GM12875 (cell line): Measurements from ENCODE around the gene EVA1C.

Experiments
- H3K4me3 ChIP-seq: one replicate; pipeline ENCODE4 v1.5.1; 2011; ENCODE audit warnings: low read depth, low read length, control low read depth
- CTCF ChIP-seq: IDR thresholded peaks from 2 replicates; pipeline ENCODE4 v1.5.1; 2011; ENCODE audit warnings: low read depth, mild to moderate bottlenecking, control low read depth, inconsistent platforms, low read length, moderate library complexity, borderline replicate concordance; ENCODE audit not compliant: insufficient read depth

EVA1C gene

DNA sequence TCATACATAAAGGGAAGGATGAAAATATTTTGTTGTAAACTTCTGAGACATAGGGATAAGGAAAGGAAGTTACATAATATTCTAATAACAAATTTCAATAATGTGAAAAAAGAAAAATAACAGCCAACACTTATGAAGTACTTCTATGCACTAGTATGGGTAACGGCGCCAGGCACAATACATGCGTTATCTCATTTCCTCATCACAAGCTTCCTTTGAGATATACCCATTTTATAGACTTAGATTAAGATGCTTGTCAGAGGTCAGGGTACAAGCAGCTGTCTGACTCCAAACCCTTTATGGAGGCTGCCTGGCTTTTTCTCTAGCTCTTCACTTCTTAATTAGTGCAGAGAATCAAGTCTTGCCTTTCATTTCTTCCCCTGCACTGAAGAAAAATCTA lies 131.5 kb downstream of the EVA1C start:
- TF ChIP-seq CTCF: no peak

GRCh38 chr21:32544697-32545096 lies 132.2 kb downstream of the EVA1C start:
- TF ChIP-seq CTCF: no peak
- H3K4me3 ChIP-seq: no peak overlapping the region

More for the DNA sequence above, 131.5 kb downstream of the EVA1C start:
- H3K4me3 ChIP-seq: no peak overlapping the region

GRCh38 chr21:32545948-32546441 lies 133.5 kb downstream of the EVA1C start:
- no peak overlapping the region for H3K4me3 ChIP-seq
- no peak for TF ChIP-seq CTCF

- no peak overlapping the region for H3K4me3 ChIP-seq
- TF ChIP-seq CTCF: no peak
Measured at GRCh38 chr21:32547018-32547417, 134.5 kb downstream of the EVA1C start.

- H3K4me3 ChIP-seq: no peak overlapping the region
- no peak for TF ChIP-seq CTCF
Measured at GRCh38 chr21:32548978-32549377, 136.5 kb downstream of the EVA1C start.

GRCh38 chr21:32549440-32549839 lies 136.9 kb downstream of the EVA1C start:
- no peak for TF ChIP-seq CTCF
- H3K4me3 ChIP-seq: no peak overlapping the region

- TF ChIP-seq CTCF: no peak
- H3K4me3 ChIP-seq: no peak overlapping the region
Measured at GRCh38 chr21:32549886-32550285, 137.4 kb downstream of the EVA1C start.
